ENCODE results near the gene GNAL.
"Not testable (repeated sequence)": the region's sequence is repeated elsewhere in the genome, so short reads cannot be mapped to it uniquely, and the experiment has no call there.

The GNAL gene

DNA sequence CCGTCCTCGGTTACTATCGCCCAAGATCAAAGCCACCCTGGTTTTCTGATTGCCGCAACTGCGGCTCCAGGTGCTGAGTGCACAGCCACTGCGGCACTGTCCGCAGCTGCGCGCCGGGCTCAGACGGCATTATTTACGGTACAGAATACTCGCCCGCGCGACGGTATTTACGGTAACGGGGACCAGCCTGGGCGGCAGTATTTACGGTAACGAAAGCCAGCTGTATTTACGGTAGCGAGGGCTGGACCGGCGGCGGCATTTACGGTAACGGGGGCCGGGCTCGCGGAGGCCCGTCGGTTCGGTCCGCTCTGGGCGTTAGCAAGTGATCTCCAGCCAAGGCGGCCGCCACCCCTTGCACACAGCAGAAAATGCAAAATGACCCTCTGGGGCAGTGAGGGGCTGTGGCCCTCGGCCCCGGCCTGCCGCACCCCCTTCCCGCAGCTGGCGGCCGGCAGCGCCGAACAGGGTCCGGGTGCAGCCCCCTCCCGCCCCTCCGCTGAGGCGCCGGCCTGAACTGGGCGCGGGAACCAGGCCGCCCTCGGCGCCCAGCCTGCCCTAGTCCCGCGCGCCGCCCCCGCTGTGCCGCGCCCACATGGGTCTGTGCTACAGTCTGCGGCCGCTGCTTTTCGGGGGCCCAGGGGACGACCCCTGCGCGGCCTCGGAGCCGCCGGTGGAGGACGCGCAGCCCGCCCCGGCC lies at the start of gene GNAL:
Gene GNAL, plus strand, starts transcription at position 293 of the 697 bp plus-strand sequence. Its CDS starts 300 bp downstream, at position 593.
- no peak for DNase-seq (ENCODE audit: low read depth in 2 of 2)

DNA sequence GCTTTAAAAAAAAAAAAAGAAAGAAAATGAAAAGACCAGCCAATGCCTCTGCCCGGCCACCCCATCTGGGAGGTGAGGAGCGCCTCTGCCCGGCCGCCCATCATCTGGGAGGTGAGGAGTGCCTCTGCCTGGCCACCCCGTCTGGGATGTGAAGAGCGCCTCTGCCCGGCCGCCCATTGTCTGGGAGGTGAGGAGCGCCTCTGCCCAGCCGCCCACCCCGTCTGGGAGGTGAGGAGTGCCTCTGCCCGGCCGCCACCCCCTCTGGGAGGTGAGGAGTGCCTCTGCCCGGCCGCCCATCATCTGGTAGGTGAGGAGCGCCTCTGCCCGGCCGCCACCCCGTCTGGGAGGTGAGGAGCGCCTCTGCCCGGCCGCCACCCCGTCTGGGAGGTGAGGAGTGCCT lies 41.8 kb upstream of the GNAL start:
- not testable (repeated sequence) for DNase-seq (ENCODE audit: low read depth in 2 of 2)

DNA sequence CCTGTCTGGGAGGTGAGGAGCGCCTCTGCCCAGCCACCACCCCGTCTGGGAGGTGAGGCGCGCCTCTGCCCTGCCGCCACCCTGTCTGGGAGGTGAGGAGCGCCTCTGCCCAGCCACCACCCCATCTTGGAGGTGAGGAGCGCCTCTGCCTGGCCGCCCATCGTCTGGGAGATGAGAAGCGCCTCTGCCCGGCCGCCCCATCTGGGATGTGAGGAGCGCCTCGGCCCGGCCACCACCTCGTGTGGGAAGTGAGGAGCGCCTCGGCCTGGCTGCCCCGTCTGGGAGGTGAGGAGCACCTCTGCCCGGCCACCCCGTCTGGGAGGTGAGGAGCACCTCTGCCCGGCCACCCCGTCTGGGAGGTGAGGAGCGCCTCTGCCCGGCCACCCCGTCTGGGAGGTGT lies 41.3 kb upstream of the GNAL start:
- not testable (repeated sequence) for DNase-seq (ENCODE audit: low read depth in 2 of 2)

DNA sequence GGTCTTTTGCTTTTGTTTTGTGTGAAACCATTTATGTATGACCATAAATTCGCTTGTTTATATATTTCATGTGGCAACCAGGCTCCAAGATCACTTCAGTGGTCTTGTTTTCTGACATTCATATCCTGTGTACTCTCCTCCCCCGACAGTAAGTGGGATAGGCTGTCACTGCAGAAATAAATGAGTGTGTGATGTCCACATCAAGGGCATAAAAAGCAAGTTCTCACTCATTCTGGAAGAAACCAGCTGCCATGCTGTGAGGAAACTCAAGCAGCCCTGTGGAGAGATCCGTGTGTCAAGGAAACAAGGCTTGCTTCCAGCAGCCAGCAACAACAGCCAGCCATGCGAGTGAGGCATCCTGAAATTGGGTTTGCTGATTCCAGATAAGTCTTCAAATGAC lies 39.2 kb upstream of the GNAL start:
- no peak for DNase-seq (ENCODE audit: low read depth in 2 of 2)

DNA sequence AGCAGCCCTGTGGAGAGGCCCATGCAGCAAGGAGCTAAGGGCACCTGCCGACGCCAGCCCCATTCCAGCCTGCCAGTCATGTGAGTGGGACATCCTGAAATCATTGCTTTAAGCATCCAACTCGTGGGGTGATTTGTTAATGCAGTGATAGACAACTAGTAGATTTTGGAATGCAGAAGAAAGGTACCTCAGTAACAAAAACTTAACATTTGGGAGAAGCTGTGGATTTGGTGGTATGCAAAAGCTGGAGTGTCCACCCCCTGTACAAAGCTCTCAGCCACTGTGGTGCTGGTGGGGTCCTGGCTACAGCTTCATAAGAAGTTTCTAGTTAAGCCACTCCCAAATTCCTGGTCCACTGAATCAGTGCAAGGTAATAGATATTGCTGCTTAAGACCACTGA lies 37.2 kb upstream of the GNAL start:
- no peak for DNase-seq (ENCODE audit: low read depth in 2 of 2)

DNA sequence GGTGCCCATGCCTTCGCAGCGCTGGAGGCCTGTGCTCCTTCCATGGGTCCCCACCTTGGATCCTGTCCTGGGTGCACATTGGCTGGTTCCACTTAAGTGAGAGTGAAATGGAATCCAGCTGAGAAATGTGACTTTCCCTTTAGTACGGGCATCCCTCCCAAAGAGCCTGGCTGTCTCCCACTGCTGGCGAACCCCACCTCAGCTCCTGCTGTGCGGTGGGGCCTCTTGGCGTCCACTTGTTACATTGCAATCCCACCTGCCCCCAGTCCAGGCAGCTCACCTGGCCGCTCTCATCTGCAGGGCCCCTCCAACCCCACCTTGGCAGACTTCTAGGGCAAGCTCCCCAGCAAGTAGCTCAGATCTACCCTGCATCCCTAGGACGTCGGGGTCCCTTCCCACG lies 35.5 kb upstream of the GNAL start:
- no peak for DNase-seq (ENCODE audit: low read depth in 2 of 2)

DNA sequence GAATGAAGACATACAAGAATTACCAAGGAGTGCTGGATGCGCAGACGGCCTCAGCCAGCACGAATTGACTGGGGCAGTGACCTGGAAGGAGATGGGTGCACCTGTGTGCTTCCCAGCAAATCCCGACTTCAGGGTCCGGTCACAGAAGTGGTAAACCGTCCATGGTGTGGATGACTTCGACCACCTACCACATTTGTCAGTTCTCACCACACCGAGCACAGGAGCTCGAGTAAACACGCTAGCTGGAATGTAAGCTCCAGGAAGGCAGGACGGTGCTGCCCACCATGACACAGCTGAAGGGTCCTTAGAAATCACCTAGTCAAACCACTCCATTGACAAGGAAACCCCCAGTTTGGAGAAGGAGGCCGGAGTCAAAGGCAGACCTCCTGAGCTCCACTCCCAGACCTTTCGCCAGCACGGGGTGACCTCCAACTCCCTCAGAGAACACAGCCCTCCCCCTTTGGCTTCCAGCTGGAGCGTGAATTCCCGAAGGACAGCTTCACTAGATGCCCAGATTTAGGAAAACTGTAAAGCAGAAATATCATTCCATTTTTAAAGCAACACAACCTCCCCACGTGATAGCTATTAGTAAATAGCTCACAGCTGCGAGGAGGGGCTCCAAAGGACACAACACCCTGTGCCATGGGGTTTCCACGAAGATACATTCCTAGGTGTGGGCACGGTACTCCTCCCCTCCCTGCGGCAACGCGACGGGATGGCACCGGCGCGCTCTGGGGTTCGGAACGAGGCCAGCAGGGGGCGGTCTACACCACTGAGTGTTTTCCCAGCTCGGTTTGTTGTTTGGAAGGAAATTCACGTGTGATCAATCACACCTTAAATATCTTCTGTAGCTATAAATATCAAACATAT lies 34.1 kb upstream of the GNAL start:
- DNase-seq (ENCODE audit: low read depth in 2 of 2): no peak

DNA sequence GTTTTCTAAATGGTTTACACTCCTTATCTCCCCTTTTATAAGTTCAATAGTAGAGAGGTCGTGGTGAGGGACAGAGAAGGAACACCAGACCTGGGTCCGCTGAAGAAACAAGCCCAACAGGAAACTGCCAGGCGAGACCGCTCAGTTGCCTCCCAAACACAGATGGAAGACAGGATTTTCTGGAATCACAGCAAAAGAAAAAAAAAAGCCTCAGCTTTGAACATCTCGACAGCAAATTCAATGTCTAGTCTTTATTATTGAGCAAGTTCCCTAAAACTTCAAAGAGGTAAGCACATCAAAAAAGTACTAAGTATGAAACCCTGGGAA lies 33.5 kb upstream of the GNAL start:
- DNase-seq (ENCODE audit: low read depth in 2 of 2): no peak

DNA sequence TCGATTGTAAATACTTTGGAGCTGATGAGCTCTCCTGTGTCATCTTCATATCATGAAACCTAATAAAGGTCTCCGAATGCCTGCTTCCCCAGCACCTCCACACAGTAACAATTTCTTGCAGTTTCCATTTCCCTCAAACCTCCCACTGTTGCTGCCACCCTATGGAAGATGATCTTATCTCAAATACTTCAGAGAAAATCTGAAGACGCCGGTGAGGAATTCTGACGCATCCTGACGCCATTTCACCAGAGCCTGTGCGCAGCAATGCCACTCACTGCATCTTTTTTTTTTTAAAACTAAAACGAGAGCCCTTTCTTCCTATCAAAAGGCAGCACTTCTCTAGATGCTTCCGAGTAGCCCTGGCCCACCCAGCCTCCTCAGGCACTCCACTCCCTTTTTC lies 31.9 kb upstream of the GNAL start:
- DNase-seq (ENCODE audit: low read depth in 2 of 2): no peak

DNA sequence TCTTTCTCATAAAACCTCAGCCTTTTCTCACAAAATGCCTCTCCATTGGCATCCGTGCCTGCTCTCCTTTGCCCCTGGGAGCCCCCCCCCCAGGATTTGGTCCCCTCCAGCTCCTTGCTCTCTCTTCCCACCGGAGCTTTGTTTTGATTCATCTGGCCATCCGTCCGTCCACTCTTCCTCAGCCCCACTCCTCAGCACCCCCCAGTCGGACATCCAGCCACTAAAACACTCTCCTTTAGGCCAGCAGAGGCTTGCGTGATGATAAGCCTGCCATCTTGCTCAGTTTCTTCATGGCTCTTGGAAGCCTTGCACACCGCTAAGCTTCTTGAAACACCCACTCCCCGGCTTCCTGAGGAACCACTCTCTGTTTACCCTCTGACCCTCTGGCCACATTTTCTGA lies 31.5 kb upstream of the GNAL start:
- no peak for DNase-seq (ENCODE audit: low read depth in 2 of 2)

DNA sequence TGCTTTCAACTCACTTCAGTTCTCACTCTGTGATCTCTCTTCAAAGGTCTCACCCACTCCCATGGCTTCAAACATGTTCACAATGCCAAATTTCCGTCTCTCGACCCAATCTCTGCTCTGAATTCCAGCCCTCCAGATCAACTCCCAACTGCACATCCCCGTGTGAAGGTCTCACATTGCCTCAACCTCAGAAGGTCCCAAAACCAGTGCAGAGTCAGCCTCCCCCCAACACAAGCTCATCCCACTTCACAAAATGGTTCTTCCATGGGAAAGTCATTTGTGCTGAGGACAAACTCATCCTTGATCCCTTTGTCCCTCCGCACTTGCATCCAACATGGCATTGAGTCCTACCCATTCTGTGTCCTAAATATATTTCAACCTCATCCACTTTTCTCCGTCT lies 31.0 kb upstream of the GNAL start:
- no peak for DNase-seq (ENCODE audit: low read depth in 2 of 2)

DNA sequence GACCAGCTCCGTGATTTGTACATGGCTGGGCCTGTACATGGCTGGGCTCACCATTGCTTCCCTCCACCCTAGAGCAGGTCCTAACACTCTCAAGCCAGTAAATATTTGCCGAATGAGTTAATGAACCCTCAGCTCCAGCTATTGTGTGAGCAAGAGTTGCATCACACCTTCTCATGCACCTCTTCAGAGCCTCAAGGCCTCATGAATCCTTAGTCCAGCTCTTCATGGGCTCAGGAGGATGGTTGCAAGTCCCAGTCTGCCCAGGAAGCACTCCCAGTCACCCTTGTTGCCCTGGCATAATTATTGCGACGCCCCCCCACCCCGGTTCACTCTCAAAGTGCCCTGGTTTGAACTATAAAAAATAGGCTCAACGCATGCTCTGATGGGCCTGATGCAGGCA lies 30.1 kb upstream of the GNAL start:
- DNase-seq (ENCODE audit: low read depth in 2 of 2): no peak

DNA sequence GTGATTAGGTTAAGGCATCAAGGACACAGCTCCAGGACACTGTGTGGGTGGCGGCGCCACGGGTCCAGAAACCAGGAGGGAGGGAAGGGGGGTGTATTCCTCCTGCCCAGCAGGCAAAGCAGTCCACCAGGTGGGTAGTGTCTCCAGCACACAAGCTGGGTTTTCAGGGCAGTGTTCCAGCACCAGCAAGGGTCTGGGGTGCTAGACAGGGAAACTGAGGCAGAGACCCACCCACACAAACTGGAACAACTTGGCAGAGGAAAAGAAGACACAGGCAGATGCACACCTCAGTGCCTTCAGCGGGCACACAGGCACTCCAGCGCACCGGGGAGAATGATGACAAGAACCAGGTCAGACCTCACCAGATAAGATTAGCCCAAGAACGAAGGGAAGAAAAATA lies 28.4 kb upstream of the GNAL start:
- DNase-seq (ENCODE audit: low read depth in 2 of 2): no peak

DNA sequence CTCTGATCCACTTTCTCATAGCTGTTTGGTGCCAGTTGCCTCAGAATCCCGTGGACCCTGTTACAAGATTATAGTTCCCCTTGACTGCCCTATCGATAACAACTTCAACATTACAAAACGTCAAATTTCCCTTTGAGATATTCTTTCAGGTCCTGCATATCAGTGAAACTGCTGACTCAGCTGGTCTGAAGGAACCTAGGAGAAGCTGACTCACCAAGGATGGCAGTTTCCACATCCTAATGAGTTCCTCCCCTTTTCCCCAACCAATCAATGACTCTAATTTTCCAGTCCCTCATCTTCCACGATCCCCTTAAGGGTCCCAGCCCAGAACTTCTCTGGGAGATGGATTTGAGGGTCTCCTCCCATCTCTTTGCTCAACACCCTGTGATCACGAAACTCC lies 27.6 kb upstream of the GNAL start:
- no peak for DNase-seq (ENCODE audit: low read depth in 2 of 2)

DNA sequence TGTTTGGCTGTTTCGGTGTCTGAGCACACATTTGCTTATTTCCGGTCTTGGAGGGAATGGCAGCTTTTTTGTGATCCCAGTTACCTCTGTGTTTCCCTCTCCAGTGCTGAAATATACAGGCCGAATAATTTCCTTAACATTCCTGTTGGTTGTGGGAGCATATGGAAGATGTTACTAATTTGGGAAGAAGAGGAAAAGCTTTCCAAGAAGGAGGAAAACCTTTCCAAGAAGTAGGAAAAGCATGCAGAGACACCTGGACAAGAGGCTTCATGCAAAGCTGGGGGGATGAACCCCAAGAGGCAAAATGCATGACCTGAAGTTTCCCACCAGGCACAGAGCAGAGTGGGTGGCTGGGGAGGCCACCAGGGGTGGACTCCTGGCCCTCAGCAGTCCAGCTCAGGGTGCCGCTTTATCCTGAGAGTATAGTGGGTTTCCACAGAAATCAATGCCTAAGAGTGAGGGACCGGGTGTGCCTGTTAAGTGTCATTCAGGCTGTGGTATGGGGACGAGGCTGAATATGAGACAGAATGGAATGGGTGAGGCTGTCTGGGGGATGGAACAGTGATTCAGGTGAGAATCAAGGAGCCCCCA lies 25.5 kb upstream of the GNAL start:
- no peak for DNase-seq (ENCODE audit: low read depth in 2 of 2)

DNA sequence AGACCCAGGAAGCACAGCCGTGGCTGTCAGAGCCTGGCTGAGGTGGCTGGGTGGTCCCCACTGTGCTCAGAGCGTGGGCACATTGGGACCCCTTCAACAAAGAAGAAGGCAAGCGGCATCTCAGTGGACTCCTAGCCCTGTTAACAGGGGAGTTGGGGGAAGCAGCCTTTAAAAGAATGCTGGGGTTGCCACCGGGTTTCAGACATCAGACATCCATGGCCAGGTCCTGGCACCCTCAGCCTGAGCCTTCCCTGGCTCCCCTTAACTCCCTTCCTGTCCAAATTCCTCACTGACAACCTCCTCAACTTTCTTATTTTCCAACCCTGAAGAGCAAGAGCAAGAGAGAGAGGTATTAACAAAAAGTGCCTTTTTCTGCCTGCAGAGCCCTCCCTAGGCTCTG lies 24.8 kb upstream of the GNAL start:
- no peak for DNase-seq (ENCODE audit: low read depth in 2 of 2)

DNA sequence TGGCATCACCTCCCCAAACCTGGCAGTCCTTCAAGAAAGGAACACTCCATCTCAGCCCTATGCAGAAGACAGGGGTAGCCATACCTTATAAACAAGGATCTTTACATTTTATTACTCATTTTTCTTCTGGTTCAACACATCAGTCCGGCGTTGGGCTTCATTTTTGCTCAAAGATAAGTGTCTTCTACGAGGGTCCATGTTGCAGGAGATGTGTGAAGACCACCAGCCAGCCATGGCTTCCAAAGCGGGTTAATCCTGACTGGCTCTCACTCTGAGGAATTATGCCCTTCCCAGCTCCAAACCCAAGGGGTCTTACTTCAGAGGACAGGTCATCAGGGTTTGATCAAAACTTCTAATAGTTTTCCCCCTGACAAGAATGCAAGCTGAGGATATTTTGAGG lies 23.9 kb upstream of the GNAL start:
- no peak for DNase-seq (ENCODE audit: low read depth in 2 of 2)

DNA sequence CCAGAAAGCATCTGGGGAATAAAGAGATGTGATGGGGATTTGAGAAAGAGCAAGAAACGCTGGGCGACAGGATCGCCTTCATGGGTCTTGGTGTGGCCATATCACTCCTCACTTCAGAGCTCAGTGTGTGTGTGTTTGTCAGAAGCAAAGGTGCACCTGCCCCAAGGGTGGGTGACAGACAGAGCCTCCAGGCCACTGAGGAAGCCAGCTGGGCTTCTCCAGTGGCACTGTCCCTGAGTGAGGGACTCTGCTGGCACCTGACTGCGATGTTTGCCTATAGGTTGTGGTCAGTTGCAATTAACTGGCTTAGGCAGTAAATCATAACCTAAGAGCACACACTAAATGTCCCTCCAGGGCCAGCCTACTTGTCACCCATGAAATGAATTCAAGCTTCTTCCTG lies 23.5 kb upstream of the GNAL start:
- DNase-seq (ENCODE audit: low read depth in 2 of 2): no peak

DNA sequence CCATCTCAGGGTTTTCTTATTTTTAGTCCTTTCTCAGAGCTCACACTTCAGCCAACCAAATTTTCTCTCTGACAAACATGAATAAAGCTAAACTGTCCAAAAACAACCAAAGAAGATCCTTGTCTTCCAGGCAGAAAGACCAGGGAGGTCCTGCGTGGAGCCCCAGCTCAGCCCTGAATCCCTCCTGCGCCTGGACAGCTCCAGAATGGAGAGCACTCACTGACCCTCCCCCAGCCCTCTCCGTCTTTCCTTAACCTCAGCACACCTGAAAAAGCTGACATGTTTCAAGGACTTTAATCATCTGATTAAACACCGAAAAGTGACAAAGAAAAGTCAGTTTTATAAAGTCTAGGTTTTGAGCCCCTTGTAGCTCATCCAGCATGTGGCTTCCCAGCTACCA lies 22.9 kb upstream of the GNAL start:
- no peak for DNase-seq (ENCODE audit: low read depth in 2 of 2)

DNA sequence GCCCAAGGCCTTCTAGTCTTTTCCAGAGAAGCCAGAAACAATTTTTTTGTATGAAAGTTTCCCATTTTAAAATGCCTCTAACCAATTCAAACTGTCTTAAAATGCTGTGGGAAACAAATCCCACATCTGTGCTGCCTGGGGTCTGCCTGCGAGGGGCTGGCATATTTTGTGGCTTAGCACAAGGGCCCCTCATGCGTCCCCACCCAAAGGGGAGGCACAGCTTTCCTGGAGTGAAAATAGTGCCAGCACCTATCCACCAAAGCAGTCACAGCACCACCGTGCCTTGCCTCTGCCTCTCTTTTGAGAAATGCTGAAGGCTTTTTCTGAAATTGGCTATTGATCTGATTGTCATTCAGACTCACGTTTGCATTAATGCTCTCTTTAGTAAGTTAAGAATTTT lies 22.2 kb upstream of the GNAL start:
- no peak for DNase-seq (ENCODE audit: low read depth in 2 of 2)

DNA sequence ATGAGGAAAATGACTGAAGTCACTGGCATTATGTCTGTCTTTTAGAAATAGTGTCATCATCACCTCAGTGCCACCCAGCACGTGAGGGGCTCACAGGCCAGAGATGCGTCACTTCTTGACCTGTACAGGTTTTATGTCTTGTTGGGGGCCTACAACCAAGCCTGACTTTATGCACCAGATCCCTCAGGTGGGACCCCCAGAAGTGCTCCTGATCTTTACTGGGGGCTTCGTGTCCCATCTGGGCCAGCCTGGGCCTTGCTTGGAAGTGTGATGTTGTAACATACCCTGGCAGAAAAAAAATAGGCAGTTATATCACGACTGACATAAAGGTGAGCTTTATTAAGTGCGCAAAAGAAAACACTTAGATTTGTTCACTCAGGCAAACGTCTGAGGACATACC lies 21.5 kb upstream of the GNAL start:
- no peak for DNase-seq (ENCODE audit: low read depth in 2 of 2)

DNA sequence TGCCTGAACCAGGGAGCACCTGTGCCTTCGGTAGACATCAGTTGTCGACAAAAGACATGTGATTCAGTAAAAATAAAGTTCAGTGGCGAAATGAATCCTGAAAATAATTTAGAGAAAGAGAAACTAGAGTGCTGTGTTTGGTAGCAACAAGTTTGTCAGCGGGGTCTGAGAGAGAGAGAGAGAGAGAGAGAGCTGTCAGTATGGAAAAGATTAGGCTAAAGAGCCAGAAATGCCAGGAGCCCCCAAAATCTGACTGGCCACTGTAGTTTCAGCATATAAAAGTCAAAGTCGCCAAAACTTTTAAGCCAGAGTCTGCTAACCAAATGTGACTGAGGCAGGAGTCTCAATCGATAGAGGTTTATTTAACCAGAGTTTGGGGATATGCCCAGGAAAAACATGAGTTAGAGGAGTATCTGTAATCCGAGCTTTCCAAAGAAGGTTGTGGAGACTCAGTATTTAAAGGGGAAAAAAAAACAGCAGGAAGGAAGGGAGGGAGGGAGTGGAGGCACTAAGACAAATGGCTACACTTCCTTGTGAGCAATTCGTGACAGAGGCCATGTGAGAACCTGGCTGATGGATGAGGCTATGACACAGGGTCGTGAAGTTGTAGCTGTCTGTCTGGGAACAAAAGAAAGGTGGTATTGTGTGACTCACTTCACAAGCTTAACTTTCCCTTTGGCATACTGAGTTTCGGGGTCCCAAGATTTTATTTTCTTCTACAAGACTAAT lies 20.5 kb upstream of the GNAL start:
- DNase-seq (ENCODE audit: low read depth in 2 of 2): no peak

All from stimulated activated CD8-positive, alpha-beta memory T cell treated with anti-CD3 and anti-CD28 coated beads, Interleukin-2, amount 100 ng/mL, for 1 hour (primary cell).